Hypothalamus (tissue), 51 donors: ENCODE measurements around the gene PBX1.
"Not testable (repeated sequence)": the region's sequence is repeated elsewhere in the genome, so short reads cannot be mapped to it uniquely, and the experiment has no call there.

ENCODE experiments used
- DNase-seq, 51 donors: peaks; one replicate each; lab custom pipeline; 2025; lab: John Stamatoyannopoulos, UW

PBX1 gene

DNA sequence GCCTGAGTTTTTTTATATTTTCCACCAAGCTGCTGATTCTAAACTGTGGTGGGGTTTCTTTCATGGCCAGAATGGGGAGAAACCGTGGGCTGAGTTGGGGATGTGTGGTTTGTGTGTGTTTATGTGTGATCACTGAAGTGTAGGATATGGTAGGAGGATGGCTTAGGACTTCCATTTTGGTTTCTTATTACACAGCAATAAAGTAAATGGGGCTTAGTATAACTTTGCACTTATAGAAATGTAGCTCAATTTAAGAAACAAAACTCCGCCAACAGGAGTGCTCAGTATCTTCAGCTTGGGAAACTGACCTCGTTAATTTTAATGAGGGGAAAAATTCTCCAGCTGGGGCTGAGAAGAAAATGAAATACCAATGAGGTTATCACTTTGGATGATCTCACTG, 77.8 kb downstream of the PBX1 start:
- DNase-seq = no peak

DNA sequence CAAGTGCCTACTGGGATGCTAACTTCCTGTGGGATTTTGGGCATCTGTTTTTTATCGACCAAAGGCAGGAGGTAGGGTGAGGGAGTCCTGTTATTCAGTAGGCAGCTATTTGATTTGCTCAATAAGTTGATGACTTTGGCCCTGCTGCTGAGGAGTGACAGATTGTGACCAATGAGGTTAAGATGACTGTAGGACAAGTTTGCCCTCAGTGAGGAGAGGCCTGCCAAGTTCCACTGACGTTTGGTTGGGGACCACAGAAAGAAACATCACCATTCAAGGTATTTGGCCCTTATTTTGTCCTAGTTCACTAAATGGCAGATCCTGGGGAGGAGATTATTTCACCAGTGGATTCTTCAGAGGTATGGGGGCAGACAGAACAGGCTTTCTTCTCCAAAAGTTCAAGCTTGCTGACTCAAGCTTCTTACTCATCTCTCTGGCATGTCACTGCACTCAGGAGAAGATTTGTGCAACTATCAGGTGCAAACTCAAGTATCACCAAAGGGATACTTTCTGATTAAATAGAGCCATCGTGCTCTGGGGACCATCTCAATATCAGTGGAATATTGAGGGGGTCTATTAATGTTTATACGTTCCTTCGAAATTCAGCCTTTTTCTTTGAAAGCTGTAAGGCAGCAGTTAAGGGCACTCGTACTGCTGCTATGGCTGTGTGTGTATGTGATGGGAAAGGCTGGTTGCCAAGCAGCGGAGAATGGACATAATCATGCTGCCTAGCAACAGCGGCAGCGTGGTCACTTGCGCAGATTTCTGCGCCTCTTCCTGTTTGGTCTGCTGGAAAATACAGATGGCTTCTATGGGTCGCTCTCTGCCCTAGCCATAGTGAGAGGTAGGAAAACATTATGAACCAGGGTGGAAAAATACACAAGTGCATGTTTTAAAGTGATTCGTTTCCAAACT, 78.7 kb downstream of the PBX1 start:
- peak in 30 of 51 donors; percentile 8 to 82 (median 50) for DNase-seq

DNA sequence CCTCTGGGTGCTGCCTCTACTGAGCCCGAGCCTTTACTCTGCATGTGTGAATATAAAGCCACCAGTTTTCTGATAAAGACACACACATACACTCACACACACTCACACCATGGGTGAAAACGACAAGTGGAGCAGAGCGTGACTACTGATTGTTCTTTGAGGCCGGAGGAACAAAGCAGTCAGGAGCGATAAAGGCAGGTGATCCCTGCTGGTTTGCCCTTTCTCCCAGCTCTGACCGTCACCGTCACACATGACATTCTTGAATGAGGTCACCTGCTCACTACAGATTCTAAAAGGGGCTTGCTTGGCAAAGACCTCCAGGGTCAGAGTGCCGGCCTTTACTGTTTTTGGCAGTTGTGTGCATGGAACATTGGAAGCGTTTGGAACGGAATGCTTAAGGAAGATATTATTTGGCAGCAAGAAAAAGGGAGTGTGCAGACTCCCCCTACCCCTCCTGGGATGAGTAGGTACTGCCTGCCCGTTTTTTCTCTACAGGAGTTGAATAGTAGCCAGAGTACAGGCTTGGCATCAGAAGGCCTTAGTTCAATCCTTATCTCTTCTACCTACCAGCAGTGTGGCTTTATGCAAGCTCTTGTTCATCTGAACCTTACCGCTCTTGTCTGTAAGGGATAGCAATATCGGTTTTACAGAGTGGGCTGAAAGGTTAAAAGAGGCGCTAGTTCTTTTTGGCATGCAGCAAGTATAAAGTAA, 79.7 kb downstream of the PBX1 start:
- peak in 1 of 51 donors; percentile 41 for DNase-seq

DNA sequence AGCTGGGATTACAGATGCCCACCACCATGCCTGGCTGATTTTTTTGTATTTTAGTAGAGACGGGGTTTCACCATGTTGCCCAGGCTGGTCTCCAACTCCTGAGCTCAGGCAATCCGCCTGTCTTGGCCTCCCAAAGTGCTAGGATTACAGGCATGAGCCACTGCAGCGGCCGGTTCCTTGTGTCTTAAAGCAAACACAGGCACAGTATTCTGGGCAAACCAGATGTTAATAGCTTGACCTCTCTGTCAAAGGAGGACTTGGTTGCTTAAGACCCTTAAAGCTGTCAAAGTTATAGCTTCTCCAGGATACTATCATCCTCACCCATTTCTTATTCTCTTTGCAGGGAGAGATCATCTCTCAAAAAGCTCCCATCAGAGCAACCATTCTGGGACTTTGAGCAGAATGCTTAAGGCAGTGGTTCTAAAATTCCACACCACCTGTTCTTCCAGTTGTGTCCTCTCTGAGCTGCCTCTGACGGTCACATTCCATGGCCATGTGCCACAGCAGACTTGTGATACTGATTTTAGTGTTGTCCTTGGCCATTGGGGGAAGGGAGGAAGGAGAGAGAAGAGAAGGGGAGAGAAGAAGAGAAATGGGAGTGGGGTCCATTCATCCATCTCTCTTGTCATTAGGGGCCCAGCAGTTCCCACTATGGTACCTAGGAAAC, 81.8 kb downstream of the PBX1 start:
- DNase-seq = no peak

DNA sequence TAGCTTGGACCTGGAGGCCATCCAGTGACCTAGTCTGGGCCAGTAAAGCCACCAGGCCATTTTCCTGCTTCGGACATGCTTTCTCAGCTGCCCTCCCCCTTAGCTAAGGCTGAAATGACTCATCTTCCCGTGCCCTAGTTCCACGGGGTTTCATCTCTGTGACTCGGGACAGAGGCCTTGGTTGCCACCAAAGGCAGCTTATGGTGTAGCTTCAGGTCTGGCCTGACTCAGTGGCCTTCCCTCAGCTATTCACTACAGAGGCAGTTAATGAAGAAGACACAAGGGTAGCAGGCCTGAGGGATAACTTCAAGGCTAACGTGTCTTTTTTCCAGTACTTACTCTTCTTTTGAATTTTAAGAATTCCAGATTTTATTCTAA, 82.4 kb downstream of the PBX1 start:
- peak in 1 of 51 donors; percentile 31 for DNase-seq

DNA sequence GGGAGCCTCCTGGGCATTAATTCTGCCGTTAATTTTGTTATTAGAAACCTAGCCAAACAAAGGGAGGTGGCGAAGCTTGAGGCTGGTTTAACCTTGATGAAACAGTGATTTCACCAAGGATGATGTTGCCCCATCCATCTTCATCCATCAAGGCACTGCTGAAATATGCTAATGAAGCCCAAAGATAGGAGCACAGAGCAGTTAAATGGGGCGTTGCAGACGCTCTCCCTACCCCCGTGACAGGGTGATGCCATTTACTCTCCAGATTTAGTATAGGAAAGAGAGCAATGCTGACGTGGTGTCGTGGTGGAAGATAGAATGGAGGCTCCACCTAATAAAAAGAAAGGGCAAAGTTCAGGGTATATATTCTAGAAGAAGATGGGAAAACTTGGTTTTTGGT, 84.0 kb downstream of the PBX1 start:
- no peak for DNase-seq

DNA sequence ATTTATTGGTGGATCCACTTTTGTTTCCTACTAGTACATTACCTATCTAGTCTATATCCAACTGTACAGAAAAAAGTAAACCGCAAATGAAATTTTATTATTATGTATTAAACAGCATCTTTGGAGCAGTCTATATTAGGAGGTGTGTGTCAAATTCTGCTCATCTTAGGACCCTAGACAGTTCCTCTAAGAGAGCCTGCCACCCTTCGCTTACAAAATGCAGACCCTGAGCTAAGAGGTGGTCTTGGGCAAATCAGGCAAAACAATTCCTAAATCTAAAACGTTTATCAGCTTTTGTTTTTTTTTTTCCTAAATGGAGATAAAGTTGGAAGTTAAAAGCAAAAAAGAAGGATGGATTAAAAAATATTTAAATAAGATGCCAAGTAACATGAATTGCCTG, 85.3 kb downstream of the PBX1 start:
- no peak for DNase-seq

DNA sequence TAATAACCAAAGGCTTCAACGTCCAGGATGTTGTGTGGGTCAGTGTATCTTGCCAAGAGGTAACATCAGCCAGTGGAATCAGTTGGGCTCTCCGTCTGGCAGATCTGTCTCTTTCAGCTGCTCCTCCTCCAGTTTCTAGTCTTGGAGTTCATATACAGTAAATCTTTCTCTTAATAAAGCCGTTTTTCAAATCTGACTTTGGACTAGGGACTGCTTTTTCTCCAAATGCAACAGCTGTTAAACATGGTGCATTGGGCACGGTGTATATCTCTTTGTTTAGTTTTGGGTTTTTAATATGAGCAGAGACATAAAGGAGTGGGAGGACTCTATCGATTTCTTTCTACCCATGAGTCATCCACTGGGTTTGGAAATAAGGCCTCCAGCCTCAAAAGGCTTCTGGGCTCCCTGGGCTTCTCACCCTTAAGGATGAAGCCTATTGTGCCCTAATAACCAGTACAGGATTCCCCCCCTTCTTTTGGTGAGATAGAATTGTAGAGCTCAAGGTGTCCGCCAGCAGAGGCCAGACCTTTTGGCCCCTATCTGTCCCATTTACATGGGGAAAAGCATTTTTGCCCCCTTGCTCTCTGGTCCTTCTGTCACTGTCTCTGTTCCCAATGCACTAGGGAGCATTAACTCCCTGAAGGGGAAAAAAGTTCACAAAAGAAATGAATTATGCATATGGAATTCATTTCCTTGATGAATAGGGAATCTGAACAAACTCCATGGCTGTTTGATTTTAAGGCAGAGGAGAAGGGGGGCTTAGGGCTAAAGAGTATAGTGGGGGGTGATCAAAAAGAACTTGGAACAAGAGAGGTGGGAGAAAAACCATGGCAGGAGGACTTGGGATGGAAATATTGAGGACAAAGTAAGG, 86.0 kb downstream of the PBX1 start:
- DNase-seq = no peak

DNA sequence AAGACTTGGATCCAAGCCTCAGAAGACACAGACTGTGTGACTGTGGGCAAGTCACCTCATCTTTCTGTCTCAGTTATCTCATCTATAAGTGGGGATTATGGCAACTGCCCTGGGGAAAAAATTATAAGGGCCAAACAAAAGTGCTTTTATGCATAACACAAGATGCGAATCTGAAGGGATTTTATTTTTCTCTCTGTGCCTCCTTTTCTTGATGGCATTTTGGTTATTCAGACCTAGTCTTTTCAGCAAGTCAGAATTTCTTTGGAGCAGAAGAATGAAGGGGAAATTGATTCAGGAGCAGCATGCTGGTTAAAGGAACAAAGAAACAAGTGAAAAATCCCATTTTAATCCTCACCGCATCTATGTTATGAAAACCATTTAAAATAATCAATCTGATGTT, 86.9 kb downstream of the PBX1 start:
- no peak for DNase-seq

DNA sequence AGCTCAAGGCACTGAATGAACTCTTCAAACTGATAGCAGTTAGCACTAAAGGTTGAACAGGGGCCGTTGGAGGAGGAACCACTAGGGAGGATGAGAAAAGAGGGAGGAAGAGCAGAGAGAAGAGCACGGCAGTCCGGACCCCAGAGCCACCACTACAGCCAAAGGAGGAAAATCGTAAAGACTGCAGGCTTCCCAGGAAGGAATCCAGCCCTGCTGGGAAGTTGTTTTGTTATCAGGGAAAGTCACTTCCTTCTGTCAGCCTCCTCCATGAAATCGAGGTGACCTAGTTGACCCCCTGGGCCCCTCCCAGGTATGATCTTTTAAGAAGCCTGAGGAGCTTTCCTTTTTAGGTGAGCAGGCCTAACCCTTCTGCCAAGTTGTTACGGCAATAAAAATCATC, 88.2 kb downstream of the PBX1 start:
- no peak for DNase-seq

DNA sequence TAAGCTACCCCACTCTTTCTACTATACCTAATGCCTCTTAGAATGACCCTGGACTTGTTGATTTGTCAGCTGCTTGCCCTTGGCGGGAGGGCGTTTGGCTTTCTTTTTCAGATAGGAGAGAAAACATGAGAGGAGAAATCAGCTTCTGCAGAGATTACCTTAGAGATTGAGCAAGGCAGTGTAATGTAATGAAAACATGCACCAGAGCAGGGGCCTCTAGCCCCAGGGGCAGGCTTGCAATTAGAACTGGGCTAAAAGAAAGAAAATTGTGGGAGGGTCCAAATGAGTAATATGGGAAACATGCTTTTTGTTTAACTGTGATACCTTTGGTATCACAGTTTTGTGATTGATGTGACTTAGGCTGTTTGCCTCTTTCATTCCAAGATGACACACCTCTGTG, 89.7 kb downstream of the PBX1 start:
- DNase-seq = no peak

DNA sequence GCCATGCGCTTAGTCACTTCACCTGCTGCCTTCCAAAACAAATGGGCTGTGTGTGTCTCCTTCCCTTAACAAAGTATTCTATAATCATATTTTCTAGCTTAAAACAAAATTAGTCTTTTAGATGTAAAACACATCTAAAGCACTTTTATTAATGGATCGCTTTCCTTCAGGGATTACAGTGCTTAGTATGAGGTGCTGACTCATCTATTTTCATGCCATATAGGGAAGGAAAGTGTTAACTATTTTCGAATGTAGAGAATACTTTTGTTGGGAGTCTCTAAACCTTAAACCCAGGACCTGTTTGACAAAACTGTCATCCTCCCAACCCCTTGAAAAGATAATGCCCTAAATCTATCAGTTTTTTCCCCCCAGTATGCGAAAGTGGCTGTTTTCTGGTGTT, 90.2 kb downstream of the PBX1 start:
- no peak for DNase-seq

DNA sequence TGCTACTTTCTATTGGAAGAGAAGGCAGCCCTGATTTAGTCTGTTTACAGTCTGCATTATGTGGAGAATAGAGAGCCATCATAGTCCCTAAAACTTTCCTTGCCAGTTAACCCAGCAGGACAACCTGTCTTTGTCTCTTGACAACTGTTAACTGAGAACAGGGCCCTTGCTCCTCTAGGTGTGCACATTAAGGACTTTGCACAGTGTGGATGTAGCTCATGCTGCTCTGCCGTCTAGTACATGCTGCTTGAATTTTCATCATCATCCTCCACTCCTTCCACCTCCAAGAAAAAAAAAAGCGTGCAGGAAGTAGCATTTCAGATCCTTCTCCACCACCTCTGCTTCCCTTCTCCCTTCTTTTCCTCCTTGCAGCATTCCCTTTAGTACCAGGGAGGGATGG, 91.5 kb downstream of the PBX1 start:
- no peak for DNase-seq

DNA sequence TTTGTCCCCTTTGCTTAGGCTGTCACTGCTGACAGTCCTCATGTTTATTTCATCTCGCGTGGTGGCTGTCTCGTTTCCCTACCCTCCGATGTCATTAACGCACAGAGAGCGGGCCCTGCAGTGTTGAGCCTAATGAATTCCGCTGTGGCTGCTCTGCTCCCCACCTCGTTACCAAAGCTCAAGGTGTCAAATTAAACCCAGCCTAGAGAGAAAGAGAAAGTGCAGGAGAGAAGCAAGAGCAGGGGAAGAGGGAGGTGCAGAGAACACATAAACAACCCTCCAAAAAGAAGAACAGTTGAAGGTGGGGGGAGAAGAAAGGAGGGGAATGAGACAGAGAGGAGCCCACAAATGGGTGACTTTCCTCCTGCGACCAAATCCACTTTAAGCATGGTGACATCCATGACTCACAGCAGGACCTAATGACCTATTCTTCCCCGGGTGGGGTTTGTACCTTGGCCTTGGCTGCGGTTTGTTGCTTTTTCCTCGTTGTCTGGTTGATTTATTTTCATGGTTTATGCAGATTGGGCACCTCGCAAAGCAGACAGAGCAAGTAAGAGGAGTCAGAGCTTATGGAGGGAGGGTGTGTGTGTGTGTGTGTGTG, 92.5 kb downstream of the PBX1 start:
- DNase-seq = no peak

DNA sequence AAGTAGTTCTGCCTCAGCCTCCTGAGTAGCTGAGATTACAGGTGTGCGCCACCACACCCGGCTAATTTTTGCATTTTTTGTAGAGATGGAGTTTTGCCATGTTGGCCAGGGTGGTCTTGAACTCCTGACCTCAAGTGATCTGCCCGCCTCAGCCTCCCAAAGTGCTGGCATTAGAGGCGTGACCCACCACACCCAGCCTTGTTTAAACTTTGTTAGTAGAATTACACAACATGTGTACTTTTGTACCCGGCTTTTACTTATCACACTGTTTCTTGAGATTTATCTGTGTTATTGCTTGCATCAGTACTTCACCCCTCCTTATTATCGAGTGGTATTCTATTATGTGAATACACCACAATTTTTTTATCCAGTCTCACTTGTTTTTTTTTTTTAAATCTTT, 94.0 kb downstream of the PBX1 start:
- DNase-seq = not testable (repeated sequence)

DNA sequence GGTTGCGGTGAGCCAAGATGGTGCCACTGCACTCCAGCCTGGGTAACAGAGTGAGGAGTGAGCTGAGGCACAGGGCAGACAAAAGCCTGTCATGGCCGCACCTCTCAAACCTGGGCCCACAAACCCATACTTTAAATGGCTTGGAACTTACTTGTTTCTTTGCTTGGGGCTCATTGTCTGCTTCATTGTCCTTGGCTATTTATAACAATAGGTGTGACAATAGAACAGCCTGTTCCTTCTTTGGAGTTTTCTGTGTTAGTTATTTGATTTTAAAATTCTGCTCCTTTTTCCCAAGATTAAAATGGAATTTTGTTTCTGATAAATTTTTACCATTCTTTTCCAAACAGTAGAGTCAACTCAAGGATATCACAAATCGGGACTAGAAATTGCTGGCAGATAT, 94.7 kb downstream of the PBX1 start:
- no peak for DNase-seq

DNA sequence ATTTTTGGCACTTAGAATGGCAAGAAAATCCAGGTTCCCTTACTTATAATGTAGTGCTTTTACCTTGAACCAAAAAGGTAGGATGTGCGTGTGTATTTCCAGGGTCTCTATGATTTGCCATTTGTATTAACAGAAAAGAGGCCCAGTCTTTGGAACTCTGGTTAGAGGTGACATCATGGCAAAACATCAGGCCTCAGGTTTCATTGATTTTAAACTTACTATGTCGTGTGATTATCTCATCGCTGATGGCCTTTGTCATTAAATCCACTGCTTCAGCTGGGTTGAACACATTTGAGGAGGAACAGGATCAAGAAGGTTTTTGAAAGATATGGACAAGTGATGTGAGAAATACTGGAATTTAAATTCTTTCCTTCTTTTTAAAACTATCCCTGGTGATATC, 95.2 kb downstream of the PBX1 start:
- DNase-seq = no peak

DNA sequence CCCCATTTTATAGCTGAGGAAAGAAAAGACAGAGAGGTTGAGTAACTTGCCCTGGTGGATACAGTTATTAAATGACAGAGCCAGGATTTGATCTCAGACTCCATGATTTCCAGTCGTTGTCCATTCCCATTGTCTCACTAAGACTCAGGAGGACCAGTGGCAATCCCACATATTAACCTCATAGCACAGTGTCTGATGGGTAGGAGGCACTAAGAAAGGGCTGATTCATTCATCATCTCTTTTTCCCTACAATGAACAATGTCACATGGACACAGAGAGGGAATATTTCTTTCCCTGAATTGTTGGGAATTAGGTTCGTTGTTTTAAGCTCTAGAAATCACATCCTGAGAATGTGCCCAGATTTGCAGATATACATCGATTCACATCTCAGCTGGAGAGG, 99.9 kb downstream of the PBX1 start:
- DNase-seq = no peak

DNA sequence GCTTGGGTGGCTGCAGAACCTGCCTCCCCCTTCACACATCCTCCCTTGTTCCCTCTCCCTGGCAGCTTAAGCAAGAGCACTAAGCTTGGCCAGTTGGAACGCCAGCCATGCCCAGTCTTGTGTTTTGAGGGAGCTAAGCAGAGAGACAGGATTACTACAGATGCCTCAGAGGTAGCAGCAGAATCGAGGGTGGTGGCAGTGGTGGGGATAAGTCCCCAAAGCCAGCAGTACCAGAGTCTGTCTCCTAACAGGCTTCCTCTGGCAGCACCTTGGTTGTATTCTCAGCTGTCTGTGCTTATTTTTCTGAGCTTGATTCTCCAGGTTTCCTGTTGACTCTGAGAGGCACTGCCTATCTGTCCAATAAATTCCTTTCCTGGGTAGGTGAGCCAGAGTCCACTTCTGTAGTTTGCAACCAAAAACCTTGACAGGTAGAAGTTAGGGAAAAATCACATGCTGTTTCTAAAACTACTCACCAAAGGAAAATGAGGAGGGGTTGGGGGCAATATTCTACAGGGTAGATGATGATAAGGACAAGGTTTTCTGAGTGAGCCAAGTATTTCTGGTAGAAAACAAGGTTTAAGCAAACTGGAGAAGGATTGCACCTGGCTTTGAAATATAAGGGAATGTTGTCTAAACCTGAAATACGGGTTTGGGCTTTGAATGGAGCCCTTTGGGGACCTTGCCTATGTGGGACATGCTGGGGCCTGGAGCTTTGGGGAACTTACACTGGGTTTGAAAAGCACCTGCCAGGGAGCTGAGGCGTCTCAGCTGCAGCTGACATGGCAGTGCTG, 100.8 kb downstream of the PBX1 start:
- DNase-seq = peak in 3 of 51 donors; percentile 4 to 28 (median 8)
